GM12878 (cell line): ENCODE measurements around the gene BCL2L13. TPM values are rescaled to one million over a fixed set of nuclear protein-coding genes. Genes with fewer than 3 reads are reported as not detected.

Source experiments
- BHLHE40 ChIP-seq, 2 experiments: fragments of 450-650 bp in 1 of 2; IDR thresholded peaks; 2 replicates each; pipeline ENCODE4 v1.6.1; 2011 to 2017; ENCODE audit warnings: low read depth in 2 of 2, borderline replicate concordance in 1 of 2, improper control_type of control experiment in 1 of 2, low read length in 1 of 2, mild to moderate bottlenecking in 1 of 2
- CREB1 ChIP-seq: IDR thresholded peaks from 2 replicates; pipeline ENCODE4 v1.6.1; 2012; ENCODE audit warnings: low read depth, mild to moderate bottlenecking, inconsistent platforms
- EED ChIP-seq: sonication (generic); IDR thresholded peaks from 2 replicates; pipeline ENCODE4 v1.6.1; 2016; ENCODE audit warnings: antibody characterized with exemption, low read depth
- GATAD2B ChIP-seq: fragments of 450-650 bp; conservative IDR thresholded peaks from 2 replicates; pipeline ENCODE4 v1.6.1; 2017; ENCODE audit warnings: low read depth, mild to moderate bottlenecking, moderate library complexity
- IRF4 ChIP-seq: IDR thresholded peaks from 2 replicates; pipeline ENCODE4 v1.6.1; 2011; ENCODE audit warnings: low read depth, low read length
- JUNB ChIP-seq: IDR thresholded peaks from 2 replicates; pipeline ENCODE4 v1.6.1; 2016; ENCODE audit warnings: antibody characterized with exemption, mild to moderate bottlenecking
- MEF2B ChIP-seq: fragments of 450-650 bp; IDR thresholded peaks from 2 replicates; pipeline ENCODE4 v1.6.1; 2018; ENCODE audit warnings: mild to moderate bottlenecking, moderate library complexity; ENCODE audit not compliant: partially characterized antibody, poor library complexity, severe bottlenecking
- MTA2 ChIP-seq: fragments of 450-650 bp; IDR thresholded peaks from 2 replicates; pipeline ENCODE4 v1.6.1; 2016; ENCODE audit warnings: low read depth, mild to moderate bottlenecking, moderate library complexity
- NFYA ChIP-seq: IDR thresholded peaks from 2 replicates; pipeline ENCODE4 v1.6.1; 2011; ENCODE audit warnings: low read depth, mild to moderate bottlenecking, low read length, improper control_type of control experiment, borderline replicate concordance
- NR2C2 ChIP-seq: IDR thresholded peaks from 2 replicates; pipeline ENCODE4 v1.6.1; 2011; ENCODE audit warnings: borderline replicate concordance, low read depth; ENCODE audit not compliant: control insufficient read depth, insufficient read length
- PAX5 ChIP-seq: IDR thresholded peaks from 2 replicates; pipeline ENCODE4 v1.6.1; 2011; ENCODE audit warnings: low read depth, low read length, borderline replicate concordance
- POLR2AphosphoS2 ChIP-seq: IDR thresholded peaks from 2 replicates; pipeline ENCODE4 v1.6.1; 2011; ENCODE audit warnings: low read depth, mild to moderate bottlenecking, low read length, improper control_type of control experiment, moderate library complexity
- SIN3A ChIP-seq: IDR thresholded peaks from 2 replicates; pipeline ENCODE4 v1.6.1; 2012; ENCODE audit warnings: low read depth, low read length, improper control_type of control experiment
- SMARCA5 ChIP-seq: fragments of 450-650 bp; IDR thresholded peaks from 2 replicates; pipeline ENCODE4 v1.6.1; 2017; ENCODE audit warnings: mild to moderate bottlenecking
- SPI1 ChIP-seq: IDR thresholded peaks from 2 replicates; pipeline ENCODE4 v1.6.1; 2011; ENCODE audit warnings: low read depth, mild to moderate bottlenecking, low read length, moderate library complexity, borderline replicate concordance; ENCODE audit not compliant: insufficient read depth
- TAF1 ChIP-seq: IDR thresholded peaks from 2 replicates; pipeline ENCODE4 v1.6.1; 2011; ENCODE audit warnings: mild to moderate bottlenecking, low read depth, low read length, borderline replicate concordance
- polyA plus RNA-seq, 11 experiments: library from polyadenylated mRNA; depleted of rRNA in 4 of 11; unstranded in 6 of 11; stranded (reverse) in 5 of 11; fragments of >200 nt; fragmentation: Nextera tagmentation in 4 of 11; fragmentation: Illumina TruSeq in 1 of 11; extraction: Ambion mirVana in 4 of 11; extraction: Trizol in 1 of 11; gene quantifications; 1 replicate in 1 of 11; 2 replicates in 10 of 11; pipeline versions ENCODE4 v1.2.1 to v1.2.3, GENCODE V29; 2011 to 2016; ENCODE audit warnings: inconsistent platforms in 2 of 11, missing spikeins in 2 of 11, low read depth in 1 of 11
- total RNA-seq, 4 experiments: library from RNA; depleted of rRNA in 3 of 4; stranded (reverse); fragments of >200 nt in 3 of 4; fragmentation: Illumina TruSeq in 1 of 4; extraction: Trizol in 1 of 4; gene quantifications; 2 replicates each; pipeline versions ENCODE4 v1.2.1 to v1.2.3, GENCODE V29; 2013 to 2021
- TF ChIP-seq, protein P1 (sequence below): fragments of 450-650 bp; IDR thresholded peaks from 2 replicates; pipeline ENCODE4 v1.6.1; 2014; ENCODE audit warnings: mild to moderate bottlenecking
- TF ChIP-seq, protein P2 (sequence below): fragments of 450-650 bp; IDR thresholded peaks from 2 replicates; pipeline ENCODE4 v1.6.1; 2017; ENCODE audit warnings: low read depth, mild to moderate bottlenecking, moderate library complexity
- TF ChIP-seq, protein P3 (sequence below): fragments of 450-650 bp; IDR thresholded peaks from 2 replicates; pipeline ENCODE4 v1.6.1; 2017; ENCODE audit warnings: antibody characterized with exemption, mild to moderate bottlenecking, moderate library complexity
- TF ChIP-seq, protein P4 (sequence below): fragments of 450-650 bp; IDR thresholded peaks from 2 replicates; pipeline ENCODE4 v1.6.1; 2017; ENCODE audit warnings: mild to moderate bottlenecking, low read depth, inconsistent platforms; ENCODE audit not compliant: poor library complexity, severe bottlenecking

The BCL2L13 gene
- total and polyA plus RNA-seq, 10 of the 15 experiments (the other 5 are each of a cell fraction or from before 2014, with no cell fraction given) = 18.6 to 30.6 (median 28.2) TPM

DNA sequence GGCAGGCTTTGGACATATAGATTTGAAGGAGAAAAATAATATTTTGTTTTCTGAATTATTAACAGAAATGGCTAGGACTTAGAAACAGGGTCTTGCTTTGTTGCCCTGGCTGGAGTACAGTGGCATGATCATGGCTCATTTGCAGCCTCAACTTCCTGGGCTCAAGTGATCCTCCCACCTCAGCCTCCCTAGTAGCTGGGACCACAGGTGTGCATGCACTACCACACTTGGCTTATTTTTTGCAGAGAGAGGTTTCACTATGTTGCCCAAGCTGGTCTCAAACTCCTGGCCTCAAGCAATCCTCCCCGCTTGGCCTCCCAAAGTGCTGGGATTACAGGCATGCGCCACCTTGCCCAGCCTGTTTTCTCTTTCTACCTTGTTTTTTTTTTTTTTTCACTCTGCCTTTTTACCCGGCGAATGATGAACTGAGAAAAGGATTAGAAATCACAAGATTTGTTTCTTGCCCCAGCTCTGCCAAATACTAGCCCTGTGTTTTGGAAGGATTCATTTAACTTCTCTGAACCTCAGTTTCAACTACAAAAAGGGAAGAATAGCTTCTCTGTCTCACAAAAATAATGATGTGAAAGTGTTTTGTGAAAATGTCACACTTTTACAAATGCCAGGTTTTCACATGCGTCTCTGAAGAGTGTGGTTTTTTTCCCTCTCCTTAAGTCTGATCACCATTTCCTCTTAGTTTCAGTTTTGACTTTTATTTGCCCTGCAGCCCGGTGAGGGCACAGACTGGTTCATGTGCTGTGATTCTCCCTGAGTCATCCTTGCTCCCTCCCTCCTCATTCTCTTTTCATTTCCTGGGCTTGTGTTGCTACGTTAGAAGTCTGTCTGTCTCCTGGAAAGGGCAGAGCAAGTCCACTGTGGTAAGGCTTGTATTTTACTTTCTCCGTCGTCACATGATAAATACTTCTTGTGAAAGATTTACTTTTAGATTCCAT lies 67.7 kb downstream of the BCL2L13 start (continued):
- TF ChIP-seq EED (peak; percentile 90), POLR2AphosphoS2 (no peak), NR2C2 (no peak), MEF2B (peak; percentile 38), IRF4 (peak; percentile 62; the same call in 1 of the 2 replicates), TAF1 (0 out of 2 replicates have a peak, but pooled peaks have one; percentile 10), SIN3A (no peak), SPI1 (peak; percentile 54; the same call in 1 of the 2 replicates), CREB1 (0 out of 2 replicates have a peak, but pooled peaks have one; percentile 23), BHLHE40 (IDR thresholded peaks at IDR 0.05; ENCODE audit: borderline replicate concordance in 1 of 2, low read depth in 2 of 2, low read length in 1 of 2) (peak; percentile 62 to 74; a peak in 2 of 4 replicates), MTA2 (peak; percentile 94), SMARCA5 (peak; percentile 94), GATAD2B (peak; percentile 39; the same call in 1 of the 2 replicates), PAX5 (0 out of 2 replicates have a peak, but pooled peaks have one; percentile 13), NFYA (no peak), JUNB (no peak)
- TF ChIP-seq, protein P1, sequence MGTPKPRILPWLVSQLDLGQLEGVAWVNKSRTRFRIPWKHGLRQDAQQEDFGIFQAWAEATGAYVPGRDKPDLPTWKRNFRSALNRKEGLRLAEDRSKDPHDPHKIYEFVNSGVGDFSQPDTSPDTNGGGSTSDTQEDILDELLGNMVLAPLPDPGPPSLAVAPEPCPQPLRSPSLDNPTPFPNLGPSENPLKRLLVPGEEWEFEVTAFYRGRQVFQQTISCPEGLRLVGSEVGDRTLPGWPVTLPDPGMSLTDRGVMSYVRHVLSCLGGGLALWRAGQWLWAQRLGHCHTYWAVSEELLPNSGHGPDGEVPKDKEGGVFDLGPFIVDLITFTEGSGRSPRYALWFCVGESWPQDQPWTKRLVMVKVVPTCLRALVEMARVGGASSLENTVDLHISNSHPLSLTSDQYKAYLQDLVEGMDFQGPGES = no peak
- TF ChIP-seq, protein P2, sequence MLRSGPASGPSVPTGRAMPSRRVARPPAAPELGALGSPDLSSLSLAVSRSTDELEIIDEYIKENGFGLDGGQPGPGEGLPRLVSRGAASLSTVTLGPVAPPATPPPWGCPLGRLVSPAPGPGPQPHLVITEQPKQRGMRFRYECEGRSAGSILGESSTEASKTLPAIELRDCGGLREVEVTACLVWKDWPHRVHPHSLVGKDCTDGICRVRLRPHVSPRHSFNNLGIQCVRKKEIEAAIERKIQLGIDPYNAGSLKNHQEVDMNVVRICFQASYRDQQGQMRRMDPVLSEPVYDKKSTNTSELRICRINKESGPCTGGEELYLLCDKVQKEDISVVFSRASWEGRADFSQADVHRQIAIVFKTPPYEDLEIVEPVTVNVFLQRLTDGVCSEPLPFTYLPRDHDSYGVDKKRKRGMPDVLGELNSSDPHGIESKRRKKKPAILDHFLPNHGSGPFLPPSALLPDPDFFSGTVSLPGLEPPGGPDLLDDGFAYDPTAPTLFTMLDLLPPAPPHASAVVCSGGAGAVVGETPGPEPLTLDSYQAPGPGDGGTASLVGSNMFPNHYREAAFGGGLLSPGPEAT = peak; percentile 91; the same call in 1 of the 2 replicates
- TF ChIP-seq, protein P3, sequence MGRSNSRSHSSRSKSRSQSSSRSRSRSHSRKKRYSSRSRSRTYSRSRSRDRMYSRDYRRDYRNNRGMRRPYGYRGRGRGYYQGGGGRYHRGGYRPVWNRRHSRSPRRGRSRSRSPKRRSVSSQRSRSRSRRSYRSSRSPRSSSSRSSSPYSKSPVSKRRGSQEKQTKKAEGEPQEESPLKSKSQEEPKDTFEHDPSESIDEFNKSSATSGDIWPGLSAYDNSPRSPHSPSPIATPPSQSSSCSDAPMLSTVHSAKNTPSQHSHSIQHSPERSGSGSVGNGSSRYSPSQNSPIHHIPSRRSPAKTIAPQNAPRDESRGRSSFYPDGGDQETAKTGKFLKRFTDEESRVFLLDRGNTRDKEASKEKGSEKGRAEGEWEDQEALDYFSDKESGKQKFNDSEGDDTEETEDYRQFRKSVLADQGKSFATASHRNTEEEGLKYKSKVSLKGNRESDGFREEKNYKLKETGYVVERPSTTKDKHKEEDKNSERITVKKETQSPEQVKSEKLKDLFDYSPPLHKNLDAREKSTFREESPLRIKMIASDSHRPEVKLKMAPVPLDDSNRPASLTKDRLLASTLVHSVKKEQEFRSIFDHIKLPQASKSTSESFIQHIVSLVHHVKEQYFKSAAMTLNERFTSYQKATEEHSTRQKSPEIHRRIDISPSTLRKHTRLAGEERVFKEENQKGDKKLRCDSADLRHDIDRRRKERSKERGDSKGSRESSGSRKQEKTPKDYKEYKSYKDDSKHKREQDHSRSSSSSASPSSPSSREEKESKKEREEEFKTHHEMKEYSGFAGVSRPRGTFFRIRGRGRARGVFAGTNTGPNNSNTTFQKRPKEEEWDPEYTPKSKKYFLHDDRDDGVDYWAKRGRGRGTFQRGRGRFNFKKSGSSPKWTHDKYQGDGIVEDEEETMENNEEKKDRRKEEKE = no peak
- TF ChIP-seq, protein P4, sequence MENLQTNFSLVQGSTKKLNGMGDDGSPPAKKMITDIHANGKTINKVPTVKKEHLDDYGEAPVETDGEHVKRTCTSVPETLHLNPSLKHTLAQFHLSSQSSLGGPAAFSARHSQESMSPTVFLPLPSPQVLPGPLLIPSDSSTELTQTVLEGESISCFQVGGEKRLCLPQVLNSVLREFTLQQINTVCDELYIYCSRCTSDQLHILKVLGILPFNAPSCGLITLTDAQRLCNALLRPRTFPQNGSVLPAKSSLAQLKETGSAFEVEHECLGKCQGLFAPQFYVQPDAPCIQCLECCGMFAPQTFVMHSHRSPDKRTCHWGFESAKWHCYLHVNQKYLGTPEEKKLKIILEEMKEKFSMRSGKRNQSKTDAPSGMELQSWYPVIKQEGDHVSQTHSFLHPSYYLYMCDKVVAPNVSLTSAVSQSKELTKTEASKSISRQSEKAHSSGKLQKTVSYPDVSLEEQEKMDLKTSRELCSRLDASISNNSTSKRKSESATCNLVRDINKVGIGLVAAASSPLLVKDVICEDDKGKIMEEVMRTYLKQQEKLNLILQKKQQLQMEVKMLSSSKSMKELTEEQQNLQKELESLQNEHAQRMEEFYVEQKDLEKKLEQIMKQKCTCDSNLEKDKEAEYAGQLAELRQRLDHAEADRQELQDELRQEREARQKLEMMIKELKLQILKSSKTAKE = peak; percentile 89
